GM19240 (cell line): ENCODE results near the gene MEGF6.

Experiments used
- DNase-seq: peaks from one replicate; pipeline ENCODE4 v3.0.0; 2011; ENCODE audit warnings: low spot score; ENCODE audit not compliant: insufficient read length

Gene MEGF6

GRCh38 chr1:3522112-3522511, 89.2 kb downstream of the MEGF6 start:
- no peak for DNase-seq

- DNase-seq: no peak
Observed at GRCh38 chr1:3521426-3521825, 89.9 kb downstream of the MEGF6 start.

DNA sequence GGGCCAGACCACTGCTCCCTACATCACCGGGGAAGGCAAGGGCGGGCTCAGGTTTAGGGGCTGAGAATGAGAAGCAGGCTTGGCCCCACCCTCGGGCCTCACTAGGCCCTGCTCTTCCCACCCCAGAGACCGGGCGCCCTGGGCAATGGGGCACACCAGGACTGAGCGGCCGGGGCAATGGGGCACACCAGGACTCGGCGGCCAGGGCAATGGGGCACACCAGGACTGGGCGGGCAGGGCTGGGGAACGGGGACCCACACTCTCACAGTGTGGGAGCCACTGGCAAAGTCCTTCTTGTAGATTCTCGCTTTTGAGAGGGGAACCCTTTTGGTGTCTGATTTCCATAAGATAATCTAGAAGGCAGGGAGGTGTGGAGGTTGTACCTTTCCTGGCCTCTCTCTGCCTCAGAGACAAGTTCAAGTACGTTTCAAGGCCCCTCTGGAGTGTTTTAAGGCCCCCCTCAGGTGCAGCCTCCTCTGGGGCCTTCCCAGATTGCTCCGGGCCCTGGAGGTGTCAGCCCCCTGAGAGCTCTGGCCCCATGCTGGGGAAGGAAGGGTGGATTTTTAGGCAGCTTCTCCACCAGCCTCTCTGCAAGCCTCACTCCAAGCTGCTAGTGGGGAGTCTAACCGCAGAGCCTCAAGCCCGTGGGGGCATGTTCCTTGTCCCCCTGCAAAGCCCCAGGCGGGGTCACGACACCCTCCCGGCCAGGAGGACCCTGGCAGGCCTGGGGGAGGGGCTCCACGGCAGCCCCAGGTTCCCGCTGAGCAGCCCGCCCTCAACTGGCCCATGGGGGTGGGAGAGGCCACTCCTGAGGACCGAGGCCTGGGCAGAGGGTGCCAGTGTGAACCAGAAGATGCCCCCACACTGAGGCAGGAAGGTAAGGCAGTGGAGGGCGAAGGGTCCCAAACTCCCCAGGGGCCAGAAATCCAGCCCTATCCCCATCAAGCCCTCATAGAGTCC, 90.6 kb downstream of the MEGF6 start:
- DNase-seq: no peak

GRCh38 chr1:3519301-3519885, 91.9 kb downstream of the MEGF6 start:
- DNase-seq: no peak

- DNase-seq: no peak
Observed at GRCh38 chr1:3518756-3519155, 92.6 kb downstream of the MEGF6 start.

GRCh38 chr1:3518256-3518655, 93.1 kb downstream of the MEGF6 start:
- DNase-seq: no peak

GRCh38 chr1:3516911-3517675, 94.2 kb downstream of the MEGF6 start:
- no peak for DNase-seq

GRCh38 chr1:3516481-3516869, 94.8 kb downstream of the MEGF6 start:
- no peak for DNase-seq

DNA sequence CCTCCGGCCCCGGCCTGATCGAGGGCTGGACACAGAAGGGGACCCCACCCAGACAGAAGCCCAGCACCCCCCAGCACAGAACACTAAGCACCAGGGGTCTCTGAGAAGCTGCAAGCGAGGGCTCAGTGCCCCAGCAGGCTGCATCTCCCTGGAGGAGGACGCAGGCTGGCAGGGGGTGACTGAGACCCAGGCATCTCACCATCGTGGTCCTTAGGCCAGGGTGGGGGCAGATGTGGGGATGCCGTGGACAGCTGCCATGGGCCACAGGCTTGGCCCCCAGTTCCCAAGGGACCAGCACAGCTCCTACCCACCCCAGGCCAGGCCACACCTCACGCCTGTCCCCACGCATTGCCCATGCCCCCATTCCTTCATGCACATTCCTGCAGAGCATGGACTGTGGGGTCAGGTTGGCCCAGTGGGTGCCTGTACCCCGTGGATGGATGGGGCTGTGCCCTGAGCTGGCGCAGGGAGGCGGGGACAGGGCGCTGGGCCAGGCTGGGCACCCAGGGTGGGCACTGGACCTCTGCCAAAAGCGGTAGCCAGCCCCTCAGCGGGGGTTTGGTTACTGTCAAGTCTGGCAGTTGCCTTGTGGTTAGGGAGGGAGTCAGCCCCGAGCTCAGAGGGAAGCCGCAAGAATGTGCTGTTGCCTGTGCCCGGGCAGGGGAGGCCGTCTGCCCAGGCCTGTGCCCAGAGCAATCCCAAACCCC, 95.4 kb downstream of the MEGF6 start:
- DNase-seq: no peak

DNA sequence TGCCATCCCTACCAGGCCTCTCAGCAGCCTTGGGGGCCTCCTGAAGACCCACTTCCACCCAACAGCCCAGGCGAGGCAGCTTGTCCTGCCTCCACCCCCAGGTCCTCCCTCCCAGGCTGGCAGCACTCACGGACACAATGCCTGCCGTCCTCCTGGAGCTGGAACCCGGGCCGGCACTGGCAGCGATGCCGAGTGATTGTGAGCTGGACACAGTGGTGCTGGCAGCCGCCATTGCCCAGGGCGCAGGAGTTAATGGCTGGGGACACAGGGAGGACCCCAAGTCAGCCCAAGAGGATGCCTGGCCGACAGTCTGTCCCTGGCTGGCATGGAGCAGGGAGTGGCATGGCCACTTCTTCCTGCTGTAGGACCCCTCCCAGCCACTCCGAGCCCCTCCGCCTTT, 96.0 kb downstream of the MEGF6 start:
- no peak for DNase-seq

GRCh38 chr1:3514404-3514803, 96.9 kb downstream of the MEGF6 start:
- DNase-seq: no peak

DNA sequence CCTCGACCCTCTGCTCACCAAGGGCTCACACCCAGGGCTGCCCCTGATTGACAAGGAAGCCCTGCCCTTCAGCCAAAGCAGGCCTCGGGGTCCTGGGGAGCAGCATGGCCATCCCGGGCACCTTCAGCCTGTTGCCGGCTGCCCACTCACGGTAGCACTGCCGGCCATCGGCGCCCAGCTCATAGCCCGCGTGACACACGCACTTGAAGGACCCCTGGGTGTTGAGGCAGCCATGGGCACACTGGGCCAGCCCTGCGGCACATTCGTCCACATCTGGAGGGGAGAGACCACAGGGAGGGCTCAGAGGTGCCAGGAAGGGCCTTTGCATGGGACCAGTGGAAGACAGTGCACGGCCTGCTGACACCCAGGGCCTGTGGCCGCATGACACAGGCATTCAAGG, 99.5 kb downstream of the MEGF6 start:
- no peak for DNase-seq

- DNase-seq: no peak
Observed at GRCh38 chr1:3511306-3511705, 100.0 kb downstream of the MEGF6 start.

DNA sequence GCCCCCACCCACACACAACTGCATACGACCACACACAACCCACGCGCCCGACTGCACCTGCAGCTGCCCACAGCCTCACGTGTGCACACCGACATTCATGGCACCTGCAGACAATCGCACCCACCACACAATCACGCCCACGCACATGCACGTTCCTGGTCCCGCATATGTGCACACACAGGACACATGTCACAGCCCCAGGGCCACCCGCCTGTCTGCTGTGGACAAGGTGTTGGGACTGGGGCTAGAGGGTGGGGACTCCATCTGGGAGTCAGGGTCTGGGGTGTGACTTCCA, 100.4 kb downstream of the MEGF6 start:
- no peak for DNase-seq

GRCh38 chr1:3510136-3510955, 101.0 kb downstream of the MEGF6 start:
- no peak for DNase-seq

DNA sequence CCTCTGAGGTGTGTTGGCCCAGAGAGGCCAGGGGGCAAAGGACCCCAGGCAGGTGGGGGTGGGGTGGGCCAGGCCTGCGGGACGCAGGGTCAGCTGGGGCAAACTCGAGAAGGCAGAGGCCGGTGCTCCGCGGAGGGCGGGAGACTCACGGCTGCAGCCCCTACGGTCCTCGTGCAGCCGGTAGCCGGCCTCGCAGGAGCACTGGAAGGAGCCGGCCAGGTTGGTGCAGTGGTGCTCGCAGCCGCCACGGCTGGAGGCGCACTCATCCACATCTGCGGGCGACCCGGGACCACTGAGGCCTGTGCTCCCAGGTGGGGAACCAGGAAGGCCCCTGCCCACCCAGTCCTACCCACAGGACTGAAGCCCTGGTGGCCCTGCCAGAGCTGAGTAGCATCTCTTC, 101.6 kb downstream of the MEGF6 start:
- no peak for DNase-seq

GRCh38 chr1:3508757-3509415, 102.4 kb downstream of the MEGF6 start:
- no peak for DNase-seq

GRCh38 chr1:3507636-3508275, 103.6 kb downstream of the MEGF6 start:
- DNase-seq: no peak

DNA sequence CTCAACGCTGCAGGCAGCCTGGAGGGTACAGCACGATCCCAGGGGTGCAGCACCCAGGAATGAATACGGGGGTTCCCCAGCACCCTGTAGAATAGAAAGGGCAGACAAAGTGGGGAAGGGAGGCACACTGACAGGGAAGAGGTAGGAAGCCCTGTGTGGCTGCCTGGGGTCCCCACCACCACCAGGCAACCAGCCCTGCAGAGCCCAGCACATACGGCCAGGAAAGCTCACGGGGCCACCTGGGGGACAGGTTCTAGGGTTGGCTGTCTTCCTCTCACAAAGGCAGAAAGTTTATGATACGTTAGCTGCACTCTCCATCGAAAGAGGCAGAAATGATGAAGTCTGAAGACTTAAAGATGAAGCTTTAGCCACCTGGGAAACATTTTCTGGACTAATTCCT, 104.4 kb downstream of the MEGF6 start:
- no peak for DNase-seq

- DNase-seq: no peak
Observed at GRCh38 chr1:3506041-3506440, 105.3 kb downstream of the MEGF6 start.
